Smooth muscle cell (in vitro differentiated cells): ENCODE data around the gene TDP1. TPM values are rescaled to one million over a fixed set of nuclear protein-coding genes. Genes with fewer than 3 reads are reported as not detected.
A peak's percentile ranks its signal among the peaks of the same experiment; 100 is the strongest.

Source experiments
- DNase-seq: peaks from one replicate; lab custom pipeline; 2025; ENCODE audit not compliant: unreplicated experiment; lab: John Stamatoyannopoulos, UW
- H2AFZ ChIP-seq: fragments of 200-600 bp; sonication (generic); 2 replicates; pipeline ENCODE4 v1.6.0; 2016; ENCODE audit warnings: antibody characterized with exemption, low read depth, mild to moderate bottlenecking
- H3F3A ChIP-seq: fragments of 200-600 bp; sonication (generic); 2 replicates; pipeline ENCODE4 v1.6.0; 2017; ENCODE audit warnings: antibody characterized with exemption, low read depth
- H3K27ac ChIP-seq: fragments of 200-600 bp; sonication (generic); 2 replicates; pipeline ENCODE4 v1.5.1; 2016; ENCODE audit warnings: low read depth, mild to moderate bottlenecking
- H3K27me3 ChIP-seq: fragments of 200-600 bp; sonication (generic); 2 replicates; pipeline ENCODE4 v1.6.1; 2016; ENCODE audit warnings: low read depth, mild to moderate bottlenecking
- H3K36me3 ChIP-seq: fragments of 200-600 bp; sonication (generic); 2 replicates; pipeline ENCODE4 v1.5.1; 2016; ENCODE audit warnings: low read depth
- H3K4me1 ChIP-seq: fragments of 200-600 bp; sonication (generic); 2 replicates; pipeline ENCODE4 v1.5.1; 2016; ENCODE audit warnings: low read depth
- H3K4me2 ChIP-seq: fragments of 200-600 bp; sonication (generic); 2 replicates; pipeline ENCODE4 v1.6.0; 2016; ENCODE audit warnings: mild to moderate bottlenecking
- H3K4me3 ChIP-seq: fragments of 200-600 bp; sonication (generic); 2 replicates; pipeline ENCODE4 v1.5.1; 2016; ENCODE audit warnings: mild to moderate bottlenecking
- H3K79me2 ChIP-seq: fragments of 200-600 bp; sonication (generic); 2 replicates; pipeline ENCODE4 v1.6.0; 2016; ENCODE audit warnings: low read depth, mild to moderate bottlenecking
- H3K9ac ChIP-seq: fragments of 200-600 bp; sonication (generic); 2 replicates; pipeline ENCODE4 v1.6.0; 2016; ENCODE audit warnings: low read depth
- H3K9me3 ChIP-seq: fragments of 200-600 bp; sonication (generic); replicated peaks from 2 replicates; pipeline ENCODE4 v1.5.1; 2016; ENCODE audit warnings: low read depth
- H4K20me1 ChIP-seq: fragments of 200-600 bp; sonication (generic); 2 replicates; pipeline ENCODE4 v1.6.0; 2016; ENCODE audit warnings: low read depth
- WGBS: methylation state at CpG from one replicate; pipeline ENCODE4 v1.1.7; 2016; ENCODE audit warnings: low lambda C conversion rate; 5-methylcytosine and 5-hydroxymethylcytosine counted together
- polyA plus RNA-seq: library from polyadenylated mRNA; unstranded; fragments of >200 nt; fragmentation: Nextera tagmentation; extraction: Ambion mirVana; gene quantifications from 2 replicates; pipeline ENCODE4 v1.2.1, GENCODE V29; 2016
- total RNA-seq: library from RNA; depleted of rRNA; stranded (reverse); fragments of >200 nt; gene quantifications from 2 replicates; pipeline ENCODE4 v1.2.3, GENCODE V29; 2014
- TF ChIP-seq, protein P1 (sequence below): fragments of 200-600 bp; sonication (generic); IDR thresholded peaks from 2 replicates; pipeline ENCODE4 v1.5.1; 2017; ENCODE audit warnings: borderline replicate concordance, mild to moderate bottlenecking, antibody characterized with exemption; ENCODE audit not compliant: insufficient read depth, poor library complexity, severe bottlenecking

TDP1 gene
- total and polyA plus RNA-seq, 2 experiments from 2014 or later = 10.0 to 22.3 TPM

DNA sequence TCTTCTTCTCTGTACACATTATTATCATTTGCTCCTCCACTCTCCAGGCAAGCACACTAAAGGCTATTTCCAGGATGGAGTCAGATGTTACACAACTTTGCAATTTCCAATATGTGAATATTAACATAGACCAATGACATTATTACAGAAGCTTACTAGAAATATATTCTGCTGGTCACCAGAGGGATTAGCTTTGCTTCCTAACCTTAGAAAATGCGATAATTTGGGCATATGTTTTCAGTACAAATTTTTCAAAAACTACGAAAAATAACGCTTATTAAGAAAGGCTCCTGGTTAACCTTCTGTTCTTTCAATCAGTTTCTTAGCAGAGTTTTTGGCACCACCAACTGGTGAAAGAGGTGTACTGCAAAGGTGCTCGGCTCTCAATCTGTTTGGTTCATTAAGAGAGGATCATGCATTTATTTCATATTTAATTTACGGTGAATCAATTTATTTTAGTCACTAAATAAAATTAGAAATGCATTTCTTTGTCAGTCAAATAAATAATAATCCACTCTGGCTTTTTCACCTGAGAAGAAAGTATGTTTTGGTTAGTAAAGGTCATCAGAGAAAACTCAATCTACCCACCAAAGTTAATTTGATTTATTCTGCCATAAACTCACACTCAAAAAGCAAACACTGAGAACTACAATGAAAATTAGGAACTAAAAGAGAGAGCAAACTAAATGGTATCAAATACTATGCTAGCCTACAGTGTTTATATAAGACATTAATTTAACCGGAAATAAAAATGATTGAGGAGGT, 40.4 kb upstream of the TDP1 start:
- Histone ChIP-seq H3K4me2 (no peak overlapping the region), H4K20me1 (no peaks in the 10 kb centered on the region), H3K79me2 (no peaks in the 10 kb centered on the region), H3K4me1 (peaks cover 16% of the 10 kb centered on the region), H2AFZ (no peak overlapping the region), H3K36me3 (no peaks in the 10 kb centered on the region), H3K27ac (no peak overlapping the region), H3K4me3 (no peak overlapping the region), H3F3A (no peaks in the 10 kb centered on the region), H3K9me3 (no peaks in the 10 kb centered on the region), H3K27me3 (no peaks in the 10 kb centered on the region), H3K9ac (no peak overlapping the region)
- WGBS = 32% methylated on average over 6 of the region's 6 CpGs
- peak; percentile 6 for DNase-seq
- TF ChIP-seq, protein P1, sequence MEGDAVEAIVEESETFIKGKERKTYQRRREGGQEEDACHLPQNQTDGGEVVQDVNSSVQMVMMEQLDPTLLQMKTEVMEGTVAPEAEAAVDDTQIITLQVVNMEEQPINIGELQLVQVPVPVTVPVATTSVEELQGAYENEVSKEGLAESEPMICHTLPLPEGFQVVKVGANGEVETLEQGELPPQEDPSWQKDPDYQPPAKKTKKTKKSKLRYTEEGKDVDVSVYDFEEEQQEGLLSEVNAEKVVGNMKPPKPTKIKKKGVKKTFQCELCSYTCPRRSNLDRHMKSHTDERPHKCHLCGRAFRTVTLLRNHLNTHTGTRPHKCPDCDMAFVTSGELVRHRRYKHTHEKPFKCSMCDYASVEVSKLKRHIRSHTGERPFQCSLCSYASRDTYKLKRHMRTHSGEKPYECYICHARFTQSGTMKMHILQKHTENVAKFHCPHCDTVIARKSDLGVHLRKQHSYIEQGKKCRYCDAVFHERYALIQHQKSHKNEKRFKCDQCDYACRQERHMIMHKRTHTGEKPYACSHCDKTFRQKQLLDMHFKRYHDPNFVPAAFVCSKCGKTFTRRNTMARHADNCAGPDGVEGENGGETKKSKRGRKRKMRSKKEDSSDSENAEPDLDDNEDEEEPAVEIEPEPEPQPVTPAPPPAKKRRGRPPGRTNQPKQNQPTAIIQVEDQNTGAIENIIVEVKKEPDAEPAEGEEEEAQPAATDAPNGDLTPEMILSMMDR = peak; percentile 97

DNA sequence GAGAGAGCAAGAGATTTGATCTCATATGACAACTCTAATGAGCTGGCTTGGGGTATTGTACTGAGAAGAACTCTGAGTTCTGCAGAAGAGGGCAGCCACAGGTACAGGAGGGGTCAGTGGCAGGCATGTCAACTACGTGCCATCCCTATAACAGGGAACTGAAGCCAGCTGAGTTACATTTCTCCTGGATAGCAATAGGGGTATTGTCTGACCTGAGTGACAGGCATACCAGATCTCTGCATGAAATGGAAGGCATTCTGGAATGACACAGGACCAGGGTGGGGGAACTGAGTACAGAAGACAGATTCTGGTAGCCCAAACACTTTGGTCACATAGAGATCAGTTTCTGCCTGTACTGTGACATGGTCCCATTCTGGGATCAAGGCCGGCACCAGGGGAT, 37.0 kb upstream of the TDP1 start:
- Histone ChIP-seq H3K27me3 (no peaks in the 10 kb centered on the region), H4K20me1 (no peaks in the 10 kb centered on the region), H3K9ac (no peak overlapping the region), H3K4me3 (no peak overlapping the region), H3K4me2 (no peak overlapping the region), H3K27ac (no peak overlapping the region), H3K9me3 (no peaks in the 10 kb centered on the region), H3F3A (no peaks in the 10 kb centered on the region), H3K79me2 (no peaks in the 10 kb centered on the region), H3K4me1 (no peaks in the 10 kb centered on the region), H2AFZ (no peak overlapping the region), H3K36me3 (no peaks in the 10 kb centered on the region)
- no peak for DNase-seq
- WGBS = 95% methylated on average over 2 of the region's 2 CpGs
- TF ChIP-seq, protein P1 = no peak

DNA sequence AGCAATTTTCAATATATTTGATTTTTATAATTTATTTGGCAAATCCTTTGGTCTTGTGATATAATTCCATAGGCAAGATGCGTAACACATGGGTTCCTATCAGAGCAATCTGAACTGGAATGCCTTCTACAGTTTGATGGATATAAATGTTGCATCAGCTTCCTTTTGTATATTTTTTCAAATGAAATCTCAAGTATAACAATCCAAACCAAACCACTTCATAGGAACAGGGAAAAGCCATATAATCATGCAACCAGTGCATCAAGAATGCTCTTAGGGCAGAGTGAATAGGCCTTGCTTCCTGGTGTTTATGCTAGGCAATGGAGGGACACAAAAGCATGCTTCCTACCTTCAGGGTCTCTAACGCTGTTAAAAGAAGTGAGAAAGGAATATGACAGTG, 35.7 kb upstream of the TDP1 start:
- H3K4me3 ChIP-seq = no peak overlapping the region
- no peaks in the 10 kb centered on the region for H3K79me2 ChIP-seq
- no peak for DNase-seq
- no peaks in the 10 kb centered on the region for H3K9me3 ChIP-seq
- H3F3A ChIP-seq = no peaks in the 10 kb centered on the region
- no peak overlapping the region for H2AFZ ChIP-seq
- no peaks in the 10 kb centered on the region for H3K4me1 ChIP-seq
- TF ChIP-seq, protein P1 = no peak
- H4K20me1 ChIP-seq = no peaks in the 10 kb centered on the region
- no peak overlapping the region for H3K9ac ChIP-seq
- 92% methylated on average over 2 of the region's 2 CpGs for WGBS
- H3K36me3 ChIP-seq = no peaks in the 10 kb centered on the region
- H3K27ac ChIP-seq = no peak overlapping the region
- no peaks in the 10 kb centered on the region for H3K27me3 ChIP-seq
- no peak overlapping the region for H3K4me2 ChIP-seq

DNA sequence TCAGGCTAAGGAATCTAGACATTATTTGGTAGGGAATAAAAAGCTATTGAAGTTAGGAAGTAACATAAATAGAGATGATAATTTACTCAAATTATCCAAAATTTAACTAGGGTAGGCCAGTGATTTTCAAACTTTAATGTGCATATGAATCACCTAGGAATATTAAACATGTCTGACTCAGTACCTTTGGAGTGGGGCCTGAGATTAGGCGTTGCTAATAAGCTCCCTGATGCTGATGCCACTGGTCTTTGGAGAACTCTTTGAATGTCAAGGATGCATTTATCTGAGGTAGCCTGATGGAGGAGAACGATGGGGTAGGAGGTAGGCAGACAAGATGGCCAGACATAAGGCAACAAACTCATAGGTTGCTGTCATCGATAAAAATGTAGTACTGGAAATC, 34.4 kb upstream of the TDP1 start:
- no peaks in the 10 kb centered on the region for H4K20me1 ChIP-seq
- H3K4me1 ChIP-seq = no peaks in the 10 kb centered on the region
- H3K27ac ChIP-seq = no peak overlapping the region
- H3F3A ChIP-seq = no peaks in the 10 kb centered on the region
- H3K4me2 ChIP-seq = no peak overlapping the region
- no peak for DNase-seq
- WGBS = 96% methylated on average over 3 of the region's 3 CpGs
- H3K9ac ChIP-seq = no peak overlapping the region
- TF ChIP-seq, protein P1 = no peak
- H2AFZ ChIP-seq = no peak overlapping the region
- H3K4me3 ChIP-seq = no peak overlapping the region
- H3K9me3 ChIP-seq = no peaks in the 10 kb centered on the region
- H3K79me2 ChIP-seq = no peaks in the 10 kb centered on the region
- no peaks in the 10 kb centered on the region for H3K36me3 ChIP-seq
- no peaks in the 10 kb centered on the region for H3K27me3 ChIP-seq
